Measurements from ENCODE around the gene NACAD.
A peak's percentile ranks its signal among the peaks of the same experiment; 100 is the strongest.
"Not testable (repeated sequence)": the region's sequence is repeated elsewhere in the genome, so short reads cannot be mapped to it uniquely, and the experiment has no call there.

NACAD gene

GRCh38 chr7:45036317-45036716, 52.5 kb downstream of the NACAD start:
- Histone ChIP-seq H3K27me3 (ENCODE audit: insufficient read depth, poor library complexity, severe bottlenecking) (no peaks in the 10 kb centered on the region), H3K4me3 (replicated peaks; ENCODE audit: insufficient read depth, low read length) (no peak overlapping the region), H3K27ac (replicated peaks) (0 out of 2 replicates have a peak overlapping the region, but pooled peaks have one; percentile 14)
- TF ChIP-seq SPI1 (IDR thresholded peaks at IDR 0.05; ENCODE audit: borderline replicate concordance, low read depth), result no peak
- TF ChIP-seq GABPA (IDR thresholded peaks at IDR 0.05; ENCODE audit: low read depth), result no peak
- TF ChIP-seq, protein P1, sequence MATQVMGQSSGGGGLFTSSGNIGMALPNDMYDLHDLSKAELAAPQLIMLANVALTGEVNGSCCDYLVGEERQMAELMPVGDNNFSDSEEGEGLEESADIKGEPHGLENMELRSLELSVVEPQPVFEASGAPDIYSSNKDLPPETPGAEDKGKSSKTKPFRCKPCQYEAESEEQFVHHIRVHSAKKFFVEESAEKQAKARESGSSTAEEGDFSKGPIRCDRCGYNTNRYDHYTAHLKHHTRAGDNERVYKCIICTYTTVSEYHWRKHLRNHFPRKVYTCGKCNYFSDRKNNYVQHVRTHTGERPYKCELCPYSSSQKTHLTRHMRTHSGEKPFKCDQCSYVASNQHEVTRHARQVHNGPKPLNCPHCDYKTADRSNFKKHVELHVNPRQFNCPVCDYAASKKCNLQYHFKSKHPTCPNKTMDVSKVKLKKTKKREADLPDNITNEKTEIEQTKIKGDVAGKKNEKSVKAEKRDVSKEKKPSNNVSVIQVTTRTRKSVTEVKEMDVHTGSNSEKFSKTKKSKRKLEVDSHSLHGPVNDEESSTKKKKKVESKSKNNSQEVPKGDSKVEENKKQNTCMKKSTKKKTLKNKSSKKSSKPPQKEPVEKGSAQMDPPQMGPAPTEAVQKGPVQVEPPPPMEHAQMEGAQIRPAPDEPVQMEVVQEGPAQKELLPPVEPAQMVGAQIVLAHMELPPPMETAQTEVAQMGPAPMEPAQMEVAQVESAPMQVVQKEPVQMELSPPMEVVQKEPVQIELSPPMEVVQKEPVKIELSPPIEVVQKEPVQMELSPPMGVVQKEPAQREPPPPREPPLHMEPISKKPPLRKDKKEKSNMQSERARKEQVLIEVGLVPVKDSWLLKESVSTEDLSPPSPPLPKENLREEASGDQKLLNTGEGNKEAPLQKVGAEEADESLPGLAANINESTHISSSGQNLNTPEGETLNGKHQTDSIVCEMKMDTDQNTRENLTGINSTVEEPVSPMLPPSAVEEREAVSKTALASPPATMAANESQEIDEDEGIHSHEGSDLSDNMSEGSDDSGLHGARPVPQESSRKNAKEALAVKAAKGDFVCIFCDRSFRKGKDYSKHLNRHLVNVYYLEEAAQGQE (IDR thresholded peaks at IDR 0.05; ENCODE audit: insufficient replicate concordance, low read depth), result no peak
- DNase-seq (ENCODE audit: low read depth in 1 of 2, low spot score in 1 of 2), result no peak

DNA sequence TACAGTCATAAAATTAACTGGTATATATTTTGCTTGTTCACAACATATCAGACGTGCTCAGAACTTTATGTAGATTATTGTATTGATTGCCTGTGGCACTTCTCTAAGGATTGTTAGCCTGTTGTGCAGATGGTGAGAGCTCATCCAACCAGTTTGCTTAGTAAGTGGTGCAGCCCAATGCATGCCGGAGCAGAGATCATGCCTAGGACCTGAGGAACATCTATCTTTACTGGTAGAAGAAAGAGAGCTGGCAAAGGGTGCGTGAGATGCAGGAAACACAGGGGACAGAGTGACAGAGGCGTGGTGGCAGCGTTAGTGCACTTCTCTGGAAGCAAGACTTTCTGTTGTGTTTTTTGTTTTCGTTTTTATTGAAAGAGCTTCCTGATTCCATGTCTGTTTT, 52.9 kb downstream of the NACAD start:
- Histone ChIP-seq H3K27me3 (ENCODE audit: insufficient read depth, poor library complexity, severe bottlenecking) (no peaks in the 10 kb centered on the region), H3K4me3 (replicated peaks; ENCODE audit: insufficient read depth, low read length) (no peak overlapping the region), H3K27ac (replicated peaks) (0 out of 2 replicates have a peak overlapping the region, but pooled peaks have one; percentile 14)
- TF ChIP-seq, protein P1 (IDR thresholded peaks at IDR 0.05; ENCODE audit: insufficient replicate concordance, low read depth), result no peak
- TF ChIP-seq GABPA (IDR thresholded peaks at IDR 0.05; ENCODE audit: low read depth) (no peak), SPI1 (IDR thresholded peaks at IDR 0.05; ENCODE audit: borderline replicate concordance, low read depth) (no peak), POLR2AphosphoS5 (IDR thresholded peaks at IDR 0.05; ENCODE audit: low read depth) (no peak)
- TF ChIP-seq, protein P2, sequence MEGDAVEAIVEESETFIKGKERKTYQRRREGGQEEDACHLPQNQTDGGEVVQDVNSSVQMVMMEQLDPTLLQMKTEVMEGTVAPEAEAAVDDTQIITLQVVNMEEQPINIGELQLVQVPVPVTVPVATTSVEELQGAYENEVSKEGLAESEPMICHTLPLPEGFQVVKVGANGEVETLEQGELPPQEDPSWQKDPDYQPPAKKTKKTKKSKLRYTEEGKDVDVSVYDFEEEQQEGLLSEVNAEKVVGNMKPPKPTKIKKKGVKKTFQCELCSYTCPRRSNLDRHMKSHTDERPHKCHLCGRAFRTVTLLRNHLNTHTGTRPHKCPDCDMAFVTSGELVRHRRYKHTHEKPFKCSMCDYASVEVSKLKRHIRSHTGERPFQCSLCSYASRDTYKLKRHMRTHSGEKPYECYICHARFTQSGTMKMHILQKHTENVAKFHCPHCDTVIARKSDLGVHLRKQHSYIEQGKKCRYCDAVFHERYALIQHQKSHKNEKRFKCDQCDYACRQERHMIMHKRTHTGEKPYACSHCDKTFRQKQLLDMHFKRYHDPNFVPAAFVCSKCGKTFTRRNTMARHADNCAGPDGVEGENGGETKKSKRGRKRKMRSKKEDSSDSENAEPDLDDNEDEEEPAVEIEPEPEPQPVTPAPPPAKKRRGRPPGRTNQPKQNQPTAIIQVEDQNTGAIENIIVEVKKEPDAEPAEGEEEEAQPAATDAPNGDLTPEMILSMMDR (IDR thresholded peaks at IDR 0.05; ENCODE audit: insufficient read depth, low read length), result no peak
- DNase-seq (ENCODE audit: low read depth in 1 of 2, low spot score in 1 of 2), result no peak

DNA sequence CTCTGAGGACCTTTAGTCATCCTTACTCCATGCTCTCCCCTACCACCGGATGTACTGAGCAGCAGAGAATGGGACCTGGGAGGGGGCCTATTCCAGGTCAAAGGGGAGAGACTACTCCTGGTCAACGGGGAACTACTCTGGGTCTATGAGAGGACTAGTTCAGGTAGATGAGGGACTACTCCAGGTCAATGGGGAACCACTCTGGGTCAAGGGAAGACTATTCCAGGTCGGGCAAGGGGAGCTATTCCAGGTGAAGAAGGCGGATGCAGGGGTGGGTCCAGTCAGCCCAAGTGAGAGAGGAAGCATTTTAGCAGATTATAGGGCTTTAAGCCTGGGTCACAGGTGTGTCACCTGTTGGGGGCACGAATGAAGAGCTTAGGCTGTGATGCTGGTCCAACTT, 53.4 kb downstream of the NACAD start:
- DNase-seq (ENCODE audit: low read depth in 1 of 2, low spot score in 1 of 2), result no peak
- H3K27ac ChIP-seq (replicated peaks), result no peak overlapping the region
- no peak for TF ChIP-seq GABPA (IDR thresholded peaks at IDR 0.05; ENCODE audit: low read depth)
- no peak for TF ChIP-seq POLR2AphosphoS5 (IDR thresholded peaks at IDR 0.05; ENCODE audit: low read depth)
- TF ChIP-seq, protein P1 (IDR thresholded peaks at IDR 0.05; ENCODE audit: insufficient replicate concordance, low read depth), result no peak
- TF ChIP-seq SPI1 (IDR thresholded peaks at IDR 0.05; ENCODE audit: borderline replicate concordance, low read depth), result no peak
- TF ChIP-seq, protein P2 (IDR thresholded peaks at IDR 0.05; ENCODE audit: insufficient read depth, low read length), result no peak
- H3K4me3 ChIP-seq (replicated peaks; ENCODE audit: insufficient read depth, low read length), result no peak overlapping the region
- H3K27me3 ChIP-seq (ENCODE audit: insufficient read depth, poor library complexity, severe bottlenecking), result no peaks in the 10 kb centered on the region

DNA sequence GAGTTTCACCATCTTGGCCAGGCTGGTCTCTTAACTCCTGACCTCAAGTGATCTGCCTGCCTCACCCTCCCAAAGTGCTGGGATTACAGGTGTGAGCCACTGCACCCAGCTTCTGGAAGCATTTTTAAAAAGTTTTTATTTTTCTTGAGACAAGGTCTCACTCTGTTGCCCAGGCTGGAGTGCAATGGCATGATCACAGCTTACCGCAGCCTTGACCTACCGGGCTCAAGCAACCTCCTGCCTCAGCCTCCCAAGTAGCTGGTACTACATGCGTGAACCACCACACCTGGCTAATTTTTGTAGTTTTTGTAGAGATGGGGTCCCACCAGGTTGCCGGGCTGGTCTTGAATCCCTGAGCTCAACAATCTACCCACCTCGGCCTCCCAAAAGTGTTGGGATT, 54.1 kb downstream of the NACAD start:
- DNase-seq (ENCODE audit: low read depth in 1 of 2, low spot score in 1 of 2); H3K27me3 ChIP-seq (ENCODE audit: insufficient read depth, poor library complexity, severe bottlenecking); H3K27ac ChIP-seq (replicated peaks); H3K4me3 ChIP-seq (replicated peaks; ENCODE audit: insufficient read depth, low read length): not testable (repeated sequence)
